Upper lobe of right lung (tissue), 1 donor: ENCODE data around the gene CFAP69. TPM values are rescaled to one million over a fixed set of nuclear protein-coding genes. Genes with fewer than 3 reads are reported as not detected.

Source experiments
- total RNA-seq: library from RNA; stranded (reverse); fragmentation: NEBNext Ultra II Directional; extraction: Animal tissue kit (Norgen Biotek cat#: 25700); gene quantifications from one replicate; pipeline ENCODE4 v1.2.1, GENCODE V29; 2021
- donor health status: DM: no; HTN: yes; CAD: no; lungs with severe emphysema.

The CFAP69 gene
- total RNA-seq, 1 donor from 2014 or later: 3.0 TPM

Other genes with a start within 250 kb of the CFAP69 start
- gene STEAP1, start 90.7 kb upstream of the CFAP69 start, total RNA-seq: 5.7 TPM
- gene STEAP2, start 33.4 kb upstream of the CFAP69 start, total RNA-seq: 11.5 TPM
- gene FAM237B, start 76.1 kb downstream of the CFAP69 start, total RNA-seq: not detected
- gene GTPBP10, start 101.5 kb downstream of the CFAP69 start, total RNA-seq: 19.9 TPM
- 30.8 TPM for gene CLDN12, start 158.3 kb downstream of the CFAP69 start, total RNA-seq
- not detected for gene PTTG1IP2, start 224.5 kb downstream of the CFAP69 start, total RNA-seq